ENCODE measurements around the gene KLK14.

The KLK14 gene

GRCh38 chr19:51034704-51035103 is 48.0 kb downstream of the KLK14 start, which contains the start of gene KLK12:
TSS of gene KLK12 (minus strand) at chr19:51035002. CDS start at chr19:51034621, 381 bp downstream.
- no peak for DNase-seq

- DNase-seq = no peak
Observed at GRCh38 chr19:51031880-51032225, 50.8 kb downstream of the KLK14 start.

GRCh38 chr19:51031220-51031879 is 51.3 kb downstream of the KLK14 start:
- DNase-seq = no peak

GRCh38 chr19:51030631-51031030 is 52.1 kb downstream of the KLK14 start:
- no peak for DNase-seq

- DNase-seq = no peak
Observed at GRCh38 chr19:51029718-51030117, 53.0 kb downstream of the KLK14 start.
